H1 (cell line): ENCODE measurements around the gene CELF1.
"Not testable (repeated sequence)": the region's sequence is repeated elsewhere in the genome, so short reads cannot be mapped to it uniquely, and the experiment has no call there.

Experiments
- BACH1 ChIP-seq: IDR thresholded peaks from 2 replicates; pipeline ENCODE4 v1.6.1; 2012; ENCODE audit warnings: low read length, improper control_type of control experiment
- CTCF ChIP-seq, 3 experiments: IDR thresholded peaks; 1 replicate in 2 of 3; 2 replicates in 1 of 3; pipeline versions ENCODE4 v1.5.1 to v1.6.1; 2011; ENCODE audit warnings: low read length in 3 of 3, mild to moderate bottlenecking in 3 of 3, inconsistent platforms in 2 of 3, low read depth in 1 of 3, moderate library complexity in 1 of 3; ENCODE audit not compliant: insufficient read depth in 1 of 3; ENCODE audit errors: control extremely low read depth in 1 of 3
- EP300 ChIP-seq, 2 experiments: IDR thresholded peaks; 1 replicate in 1 of 2; 2 replicates in 1 of 2; pipeline ENCODE4 v1.6.1; 2011 to 2012; ENCODE audit warnings: low read depth in 2 of 2, low read length in 2 of 2, mild to moderate bottlenecking in 2 of 2, borderline replicate concordance in 1 of 2, inconsistent platforms in 1 of 2, moderate library complexity in 1 of 2
- EZH2 ChIP-seq: fragments of 200-600 bp; sonication (generic); IDR thresholded peaks from 2 replicates; pipeline ENCODE4 v1.7.1; 2012; ENCODE audit warnings: low read depth, mild to moderate bottlenecking, moderate library complexity, low read length, inconsistent platforms; ENCODE audit not compliant: severe bottlenecking
- POLR2AphosphoS5 ChIP-seq: IDR thresholded peaks from 2 replicates; pipeline ENCODE4 v1.6.1; 2011; ENCODE audit warnings: low read depth, low read length
- SIN3A ChIP-seq, 2 experiments: IDR thresholded peaks in 1 of 2; conservative IDR thresholded peaks in 1 of 2; 2 replicates each; pipeline ENCODE4 v1.6.1; 2011 to 2012; ENCODE audit warnings: low read length in 2 of 2, improper control_type of control experiment in 1 of 2, low read depth in 1 of 2, mild to moderate bottlenecking in 1 of 2

DNA sequence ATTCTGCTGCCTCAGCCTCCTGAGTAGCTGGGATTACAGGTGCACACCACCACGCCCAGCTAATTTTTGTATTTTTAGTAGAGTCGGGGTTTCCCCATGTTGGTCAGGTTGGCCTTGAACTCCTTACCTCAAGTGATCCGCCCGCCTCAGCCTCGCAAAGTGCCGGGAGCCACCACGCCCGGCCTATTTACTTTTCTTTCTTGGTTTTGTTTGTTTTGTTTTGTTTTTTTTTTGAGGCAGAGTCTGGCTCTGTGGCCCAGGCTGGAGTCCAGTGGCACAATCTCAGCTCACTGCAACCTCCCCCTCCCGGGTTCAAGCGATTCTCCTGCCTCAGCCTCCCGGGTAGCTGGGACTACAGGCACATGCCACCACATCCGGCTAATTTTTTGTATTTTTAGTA is 4.1 kb upstream of the CELF1 start:
- TF ChIP-seq POLR2AphosphoS5; BACH1; CTCF (IDR thresholded peaks at IDR 0.05; ENCODE audit: control extremely low read depth in 1 of 3, insufficient read depth in 1 of 3, low read depth in 1 of 3, low read length in 3 of 3); SIN3A (conservative IDR thresholded peaks at IDR 0.05 in 1 of 2, IDR thresholded peaks at IDR 0.05 in 1 of 2; ENCODE audit: low read depth in 1 of 2, low read length in 2 of 2); EZH2; EP300 (IDR thresholded peaks at IDR 0.05; ENCODE audit: borderline replicate concordance in 1 of 2, low read depth in 2 of 2, low read length in 2 of 2): not testable (repeated sequence)
